Uterus (tissue), 2 donors: ENCODE results near the gene CLDN9.

Experiments used
- CTCF ChIP-seq, 4 experiments: fragments of 200-600 bp in 2 of 4; fragments of 450-650 bp in 2 of 4; sonication (generic) in 2 of 4; IDR thresholded peaks; one replicate each; pipeline ENCODE4 v1.5.1; 2016 to 2019; ENCODE audit warnings: antibody characterized with exemption in 4 of 4, mild to moderate bottlenecking in 2 of 4, moderate library complexity in 1 of 4
- POLR2A ChIP-seq, 2 donors: fragments of 450-650 bp; IDR thresholded peaks; one replicate each; pipeline ENCODE4 v1.6.1; 2016; ENCODE audit warnings: antibody characterized with exemption in 2 of 2, mild to moderate bottlenecking in 1 of 2, moderate library complexity in 1 of 2

GRCh38 chr16:3038256-3038655, 25.5 kb downstream of the CLDN9 start:
- TF ChIP-seq CTCF (IDR thresholded peaks at IDR 0.05) (no peak), POLR2A (IDR thresholded peaks at IDR 0.05) (no peak)
